Measurements from ENCODE around the gene SEC14L5. TPM values are rescaled to one million over a fixed set of nuclear protein-coding genes. Genes with fewer than 3 reads are reported as not detected.

The SEC14L5 gene
- total and polyA plus RNA-seq, 2 of the 4 experiments (the other 2 are of a cell fraction), result 0.07 TPM; not detected in 1

GRCh38 chr16:5034167-5034523 is 76.0 kb downstream of the SEC14L5 start:
- in situ Hi-C loops (cut with MboI; ENCODE audit: low sequenced_read_pairs), result no loop called here
- intact Hi-C loops (cut with micrococcal nuclease), result loop anchor here (5.0 kb wide), 1 partner anchor 187 kb away; the partner anchor contains the start of genes GLYR1 and UBN1
- H2BK20ac ChIP-seq (ENCODE audit: low read depth, low read length), result no peak overlapping the region
- no peak overlapping the region for H3K4ac ChIP-seq (ENCODE audit: low read depth, low read length)
- peaks cover 8% of the 10 kb centered on the region for H3K9me1 ChIP-seq (ENCODE audit: insufficient read depth, low read length)
- H3K36me3 ChIP-seq (ENCODE audit: control insufficient read depth, insufficient read depth, low read length), result 0 out of 2 replicates have a peak, but pooled peaks cover 1% of the 10 kb centered on the region
- peak overlapping the region; percentile 81 for H3K4me2 ChIP-seq (ENCODE audit: low read depth, low read length)
- peak overlapping the region; percentile 99 for H2AFZ ChIP-seq (replicated peaks; ENCODE audit: low read length, poor library complexity)
- no TSS peak for BruUV-seq (replicated peaks)
- ATAC-seq (ENCODE audit: low read depth) (no peak), DNase-seq (no peak)
- H3K27ac ChIP-seq (ENCODE audit: insufficient read depth, low read length), result no peak overlapping the region
- no peak overlapping the region for H3K18ac ChIP-seq (ENCODE audit: low read depth, low read length)
- no peaks in the 10 kb centered on the region for H3K27me3 ChIP-seq (ENCODE audit: control insufficient read depth, insufficient read depth, low read length)
- H4K91ac ChIP-seq (ENCODE audit: insufficient read depth, low read depth, low read length), result 0 out of 2 replicates have a peak overlapping the region, but pooled peaks have one; percentile 37
- ChIA-PET CTCF (no interaction called here), POLR2A (ENCODE audit: unreplicated experiment) (no interaction called here)
- peak overlapping the region; percentile 85 to 92 for H4K8ac ChIP-seq (ENCODE audit: low read depth in 2 of 2, low read length in 2 of 2)
- peak overlapping the region; percentile 86 for H3K4me3 ChIP-seq (ENCODE audit: insufficient read depth, low read depth, low read length)
- H2BK15ac ChIP-seq (ENCODE audit: low read depth, low read length), result no peak overlapping the region
- no peaks in the 10 kb centered on the region for H4K20me1 ChIP-seq (ENCODE audit: insufficient read depth, low read length)
- no peak overlapping the region for H3K56ac ChIP-seq (ENCODE audit: extremely low read depth, insufficient read depth, low read length)
- H3K79me1 ChIP-seq (ENCODE audit: low read depth in 1 of 2, low read length in 2 of 2), result peaks cover 3 to 13% of the 10 kb centered on the region in 2 experiments; a peak in 2 of 4 replicates
- TF ChIP-seq, protein P1, sequence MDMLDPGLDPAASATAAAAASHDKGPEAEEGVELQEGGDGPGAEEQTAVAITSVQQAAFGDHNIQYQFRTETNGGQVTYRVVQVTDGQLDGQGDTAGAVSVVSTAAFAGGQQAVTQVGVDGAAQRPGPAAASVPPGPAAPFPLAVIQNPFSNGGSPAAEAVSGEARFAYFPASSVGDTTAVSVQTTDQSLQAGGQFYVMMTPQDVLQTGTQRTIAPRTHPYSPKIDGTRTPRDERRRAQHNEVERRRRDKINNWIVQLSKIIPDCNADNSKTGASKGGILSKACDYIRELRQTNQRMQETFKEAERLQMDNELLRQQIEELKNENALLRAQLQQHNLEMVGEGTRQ (IDR thresholded peaks at IDR 0.05; ENCODE audit: low read depth, low read length), result no peak
- TF ChIP-seq MAZ (IDR thresholded peaks at IDR 0.05; ENCODE audit: borderline replicate concordance, low read depth, low read length) (no peak), CEBPB (IDR thresholded peaks at IDR 0.05; ENCODE audit: low read depth, low read length) (no peak), NFE2L2 (IDR thresholded peaks at IDR 0.05; ENCODE audit: low read depth, low read length) (no peak), ELK1 (IDR thresholded peaks at IDR 0.05; ENCODE audit: borderline replicate concordance, low read depth, low read length) (no peak), MXI1 (IDR thresholded peaks at IDR 0.05; ENCODE audit: borderline replicate concordance, low read depth, low read length) (no peak), MAFK (IDR thresholded peaks at IDR 0.05; ENCODE audit: low read depth, low read length) (no peak), CHD1 (IDR thresholded peaks at IDR 0.05; ENCODE audit: low read depth, low read length) (no peak), SMC3 (IDR thresholded peaks at IDR 0.05; ENCODE audit: low read depth, low read length) (no peak), FOS (IDR thresholded peaks at IDR 0.05; ENCODE audit: low read depth, low read length) (no peak), RCOR1 (IDR thresholded peaks at IDR 0.05; ENCODE audit: insufficient replicate concordance, low read length) (no peak), BHLHE40 (IDR thresholded peaks at IDR 0.05; ENCODE audit: low read depth, low read length) (no peak), RFX5 (IDR thresholded peaks at IDR 0.05; ENCODE audit: low read depth, low read length) (no peak), RAD21 (IDR thresholded peaks at IDR 0.05; ENCODE audit: low read length) (no peak), CTCF (conservative IDR thresholded peaks at IDR 0.05; ENCODE audit: low read depth, low read length) (no peak), POLR2A (IDR thresholded peaks at IDR 0.05; ENCODE audit: low read depth, low read length) (no peak)
- peak overlapping the region; percentile 64; the same call in 1 of the 2 replicates for H3K9ac ChIP-seq (ENCODE audit: low read depth, low read length)
- H3K9me3 ChIP-seq (ENCODE audit: control insufficient read depth, insufficient read depth, low read length), result no peaks in the 10 kb centered on the region
- H3K4me1 ChIP-seq (ENCODE audit: control insufficient read depth, insufficient read depth, low read length), result peaks cover 3% of the 10 kb centered on the region; the same call in 1 of the 2 replicates
- no peak overlapping the region for H2AK5ac ChIP-seq (ENCODE audit: low read depth, low read length)
- peak overlapping the region; percentile 21 for H3K14ac ChIP-seq (replicated peaks; ENCODE audit: low read depth, low read length)
- dilution Hi-C loops (cut with HindIII; ENCODE audit: low sequenced_read_pairs, unreplicated experiment), result no loop called here
- peak overlapping the region; percentile 97 for H4K5ac ChIP-seq (ENCODE audit: low read depth, low read length)
- H2BK120ac ChIP-seq (ENCODE audit: low read depth, low read length), result no peak overlapping the region
- H2AK9ac ChIP-seq (replicated peaks; ENCODE audit: low read depth, low read length, poor library complexity), result no peak overlapping the region
- no peak overlapping the region for H2BK5ac ChIP-seq (ENCODE audit: low read depth, low read length, poor library complexity, severe bottlenecking)
- 20% methylated on average over 2 of the region's 2 CpGs; no CpG with 5 or more reads in 1 of the 2 experiments for WGBS, 2 experiments (ENCODE audit: extremely low coverage in 2 of 2, insufficient read length in 1 of 2)
- no peak overlapping the region for H3K23ac ChIP-seq (ENCODE audit: low read depth, low read length)
